Measurements from ENCODE around the gene B9D1.

The B9D1 gene

GRCh38 chr17:19363460-19364035 is 1.0 kb upstream of the B9D1 start:
- H3K4me3 ChIP-seq: no peak overlapping the region
- TF ChIP-seq CTCF (IDR thresholded peaks at IDR 0.05): no peak
- H3K27ac ChIP-seq: peak overlapping the region in 1 of 2 donors; percentile 94
- DNase-seq (ENCODE audit: low spot score): no peak

- Histone ChIP-seq H3K4me3 (peak overlapping the region; percentile 88), H3K27ac (peak overlapping the region; percentile 92 to 94)
- no peak for DNase-seq (ENCODE audit: low spot score)
- no peak for TF ChIP-seq CTCF (IDR thresholded peaks at IDR 0.05)
Measured at GRCh38 chr17:19363114-19363438, 553 bp upstream of the B9D1 start.

DNA sequence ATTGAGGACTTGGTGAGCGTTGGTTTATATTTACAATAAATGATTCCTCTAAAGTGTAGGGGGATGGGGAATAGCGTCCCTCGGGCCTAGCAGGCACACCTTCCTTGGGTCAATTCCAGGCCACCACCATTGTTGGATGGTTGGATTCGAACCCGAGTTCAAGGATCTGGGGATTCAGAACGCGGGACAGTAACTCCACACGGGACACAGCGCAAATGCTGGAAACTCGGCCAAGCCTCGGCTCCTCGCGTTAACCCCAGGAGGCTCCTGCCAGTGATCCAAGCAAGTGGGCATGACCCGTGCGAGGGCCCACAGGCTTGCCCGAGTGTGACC is 613 bp downstream of the B9D1 start:
- TF ChIP-seq CTCF (IDR thresholded peaks at IDR 0.05): no peak
- DNase-seq (ENCODE audit: low spot score): no peak
- H3K27ac ChIP-seq: peak overlapping the region; percentile 92 to 94
- H3K4me3 ChIP-seq: peak overlapping the region; percentile 88

DNA sequence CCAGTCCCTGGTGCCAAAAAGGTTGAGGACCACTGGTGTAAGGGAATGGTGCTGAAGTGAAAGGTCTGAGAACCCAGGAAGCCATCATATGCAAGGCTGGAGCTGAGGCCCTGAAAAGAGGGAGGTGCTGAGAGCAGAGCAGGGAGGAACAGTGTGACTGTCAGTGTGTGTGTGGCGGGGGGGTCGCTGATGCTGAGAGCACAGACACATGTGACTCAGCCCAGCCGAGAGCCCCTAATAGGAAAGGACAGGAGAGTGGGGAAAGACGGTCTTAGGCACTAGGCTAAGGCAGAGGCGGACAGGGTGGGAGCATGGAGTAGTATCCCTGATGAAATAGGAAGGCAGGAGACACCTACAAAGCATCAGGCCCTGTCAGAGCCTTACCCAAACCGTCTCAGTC is 1.2 kb downstream of the B9D1 start:
- DNase-seq (ENCODE audit: low spot score): no peak

DNA sequence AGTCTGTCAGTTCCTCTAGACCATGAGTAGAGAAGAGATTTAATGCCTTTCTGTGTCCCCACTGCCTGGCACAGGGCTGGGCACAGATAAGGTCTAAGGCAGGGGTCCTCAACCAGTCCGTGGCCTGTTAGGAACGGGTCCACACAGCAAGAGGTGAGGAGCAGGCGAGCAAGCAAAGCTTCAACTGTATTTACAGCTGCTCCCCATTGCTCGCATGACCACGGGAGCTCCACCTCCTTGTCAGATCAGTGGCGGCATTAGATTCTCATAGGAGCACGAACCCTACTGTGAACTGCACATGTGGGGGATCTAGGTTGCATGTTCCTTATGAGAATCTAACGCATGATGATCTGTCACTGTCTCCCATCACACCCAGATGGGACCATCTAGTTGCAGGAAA is 1.8 kb downstream of the B9D1 start:
- no peak for TF ChIP-seq CTCF (IDR thresholded peaks at IDR 0.05)
- DNase-seq (ENCODE audit: low spot score): no peak
- H3K27ac ChIP-seq: no peak overlapping the region
- H3K4me3 ChIP-seq: no peak overlapping the region

More for the DNA sequence above, 1.2 kb downstream of the B9D1 start:
- Histone ChIP-seq H3K4me3 (no peak overlapping the region), H3K27ac (peak overlapping the region in 1 of 2 donors; percentile 92)
- no peak for TF ChIP-seq CTCF (IDR thresholded peaks at IDR 0.05)

DNA sequence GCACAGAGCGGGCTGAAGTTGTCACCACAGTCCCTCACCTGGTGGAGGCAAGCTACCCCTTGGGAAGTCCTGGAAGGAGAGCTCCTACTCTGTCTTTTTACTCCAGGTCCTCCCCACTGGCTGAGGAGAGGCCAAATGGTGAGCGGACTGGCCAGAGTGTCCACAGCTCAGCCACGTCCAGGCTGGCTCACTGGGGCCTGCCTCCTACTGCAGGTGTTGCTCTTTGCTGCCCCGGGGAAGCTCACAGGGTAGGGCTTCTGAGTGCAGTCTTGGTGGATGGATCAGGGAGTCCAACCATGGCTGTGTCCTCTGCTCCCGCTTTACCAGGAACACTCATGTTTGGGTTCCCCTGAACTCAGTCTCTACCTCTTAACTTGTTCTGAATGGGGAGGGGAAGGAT is 2.7 kb downstream of the B9D1 start:
- H3K4me3 ChIP-seq: no peak overlapping the region
- DNase-seq (ENCODE audit: low spot score): no peak
- no peak for TF ChIP-seq CTCF (IDR thresholded peaks at IDR 0.05)
- H3K27ac ChIP-seq: no peak overlapping the region

DNA sequence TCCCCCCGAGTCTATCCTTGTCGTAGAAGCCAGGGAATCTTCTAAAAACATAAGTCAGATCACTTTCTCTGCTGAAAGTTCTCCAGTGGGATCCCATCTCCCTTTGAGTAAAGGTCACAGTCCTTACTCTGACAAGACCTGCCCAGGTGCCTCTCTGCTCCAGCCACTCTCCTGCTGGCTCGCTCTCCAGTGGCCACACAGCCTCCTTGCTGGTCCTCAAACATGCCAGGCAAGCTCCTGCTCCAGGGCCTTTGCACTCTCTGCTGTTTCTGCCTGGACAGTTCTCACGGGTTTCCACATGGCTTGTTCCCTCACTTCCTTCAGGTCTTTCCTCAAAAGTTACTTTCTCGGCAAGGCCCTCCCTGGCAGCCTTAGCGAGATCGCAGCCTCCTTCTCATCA is 3.4 kb downstream of the B9D1 start:
- DNase-seq (ENCODE audit: low spot score): no peak
- no peak overlapping the region for H3K4me3 ChIP-seq
- no peak overlapping the region for H3K27ac ChIP-seq
- TF ChIP-seq CTCF (IDR thresholded peaks at IDR 0.05): no peak

Data from coronary artery (tissue), 2 donors.